ACHN (cell line): Measurements from ENCODE around the gene SLC6A19.

ENCODE experiments used
- DNase-seq: peaks from one replicate; pipeline ENCODE4 v3.0.0-alpha.2; 2015
- in situ Hi-C: cut with HindIII; loops from 2 replicates; pipeline ENCODE4 v1.10.0; 2017; ENCODE audit warnings: low sequenced_read_pairs, low pct_ligation_motif_present, low pct_unique_long_range_greater_than_20kb

Gene SLC6A19

DNA sequence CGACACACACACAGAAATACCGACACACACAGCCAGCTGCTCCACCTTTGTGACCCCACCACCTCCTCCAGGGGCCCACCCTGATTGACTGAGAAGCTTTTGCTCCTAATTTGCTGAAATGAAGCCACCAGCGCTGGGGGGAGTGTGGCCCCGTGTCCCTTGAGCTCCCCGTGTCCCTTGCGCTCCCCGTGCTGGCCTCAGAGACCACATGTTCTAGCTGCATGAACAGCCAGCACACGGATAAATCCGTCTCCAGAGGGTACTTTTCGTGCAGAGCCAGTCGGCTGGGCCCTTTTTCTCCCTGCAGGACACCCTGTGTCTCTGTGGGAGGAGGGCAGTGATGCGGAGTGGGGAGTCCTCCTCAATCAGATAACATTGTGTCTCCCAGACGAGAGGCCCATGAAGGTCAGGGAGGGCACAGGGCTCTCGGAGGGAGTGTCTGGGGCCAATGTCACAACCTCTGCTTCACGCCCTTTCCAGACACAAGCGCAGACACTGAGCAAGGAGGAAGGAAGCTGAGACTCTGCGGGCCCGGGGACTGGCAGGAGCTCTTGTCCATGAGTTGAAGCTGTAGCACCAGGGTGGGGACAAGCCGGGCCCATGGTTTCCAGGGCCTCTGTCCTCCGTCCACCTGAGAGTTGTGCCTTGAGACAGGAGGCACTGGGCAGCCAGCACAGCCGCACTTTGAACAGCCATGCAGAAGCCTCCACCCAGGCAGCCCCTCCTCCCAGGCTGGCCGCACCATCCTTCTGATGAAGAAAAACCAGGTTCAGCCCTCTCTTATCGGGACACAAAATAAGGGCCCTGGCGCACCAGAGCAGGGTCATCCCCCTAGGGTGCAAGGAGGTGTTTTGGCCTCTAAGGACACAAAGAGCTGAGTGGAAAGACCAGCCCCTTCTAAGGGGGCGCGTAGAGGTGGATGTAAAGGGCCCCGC, 36.4 kb upstream of the SLC6A19 start:
- no peak for DNase-seq
- in situ Hi-C loops, result no loop called here

DNA sequence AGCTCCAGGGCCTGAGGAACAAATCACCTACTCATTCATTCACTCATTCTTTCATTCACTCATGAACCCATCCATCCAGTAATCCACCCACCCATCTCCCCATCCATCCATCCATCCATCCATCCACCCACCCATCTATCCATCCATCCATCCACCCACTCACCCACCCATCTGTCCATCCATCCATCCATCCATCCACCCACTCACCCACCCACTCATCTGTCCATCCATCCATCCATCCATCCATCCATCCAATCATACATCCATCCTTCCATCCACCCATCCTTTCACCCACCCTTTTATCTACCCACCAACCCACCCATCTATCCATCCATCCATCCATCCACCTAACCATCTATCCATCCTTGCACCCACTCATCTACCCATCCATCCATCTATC, 35.5 kb upstream of the SLC6A19 start:
- in situ Hi-C loops, result no loop called here
- no peak for DNase-seq

DNA sequence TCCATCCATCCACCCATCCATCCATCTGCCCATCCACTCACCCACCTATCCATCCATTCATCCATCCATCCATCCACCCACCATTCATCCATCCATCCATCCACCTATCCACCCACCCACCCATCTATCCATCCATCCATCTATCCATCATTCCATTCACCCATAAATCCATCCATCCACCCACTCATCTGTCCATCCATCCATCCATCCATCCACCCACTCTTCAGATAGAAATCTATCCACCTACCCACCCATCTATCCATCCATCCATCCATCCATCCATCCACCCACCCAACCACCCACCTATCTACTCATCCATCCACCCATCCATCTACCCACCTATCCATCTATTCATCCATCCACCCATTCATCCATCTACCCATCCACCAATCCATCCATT, 35.0 kb upstream of the SLC6A19 start:
- DNase-seq, result no peak
- in situ Hi-C loops, result no loop called here

DNA sequence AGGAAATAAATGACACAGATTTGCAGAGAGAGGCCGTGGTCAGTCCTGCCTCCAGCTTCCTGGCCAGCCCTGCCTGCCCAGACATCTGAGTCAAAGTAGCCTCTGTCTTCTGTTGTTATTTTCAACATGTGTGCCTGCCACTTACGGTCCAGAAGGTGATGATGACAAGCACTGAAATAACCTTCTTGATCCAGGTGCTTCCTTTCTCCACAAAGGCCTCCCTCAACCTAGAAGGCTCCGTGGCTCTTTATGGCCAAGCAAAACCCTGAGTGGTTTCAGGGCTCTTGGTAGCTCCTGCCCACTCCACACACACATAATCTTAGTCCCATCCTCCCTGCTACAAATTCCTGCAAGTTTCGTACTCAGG, 34.1 kb upstream of the SLC6A19 start:
- no peak for DNase-seq
- in situ Hi-C loops, result no loop called here

DNA sequence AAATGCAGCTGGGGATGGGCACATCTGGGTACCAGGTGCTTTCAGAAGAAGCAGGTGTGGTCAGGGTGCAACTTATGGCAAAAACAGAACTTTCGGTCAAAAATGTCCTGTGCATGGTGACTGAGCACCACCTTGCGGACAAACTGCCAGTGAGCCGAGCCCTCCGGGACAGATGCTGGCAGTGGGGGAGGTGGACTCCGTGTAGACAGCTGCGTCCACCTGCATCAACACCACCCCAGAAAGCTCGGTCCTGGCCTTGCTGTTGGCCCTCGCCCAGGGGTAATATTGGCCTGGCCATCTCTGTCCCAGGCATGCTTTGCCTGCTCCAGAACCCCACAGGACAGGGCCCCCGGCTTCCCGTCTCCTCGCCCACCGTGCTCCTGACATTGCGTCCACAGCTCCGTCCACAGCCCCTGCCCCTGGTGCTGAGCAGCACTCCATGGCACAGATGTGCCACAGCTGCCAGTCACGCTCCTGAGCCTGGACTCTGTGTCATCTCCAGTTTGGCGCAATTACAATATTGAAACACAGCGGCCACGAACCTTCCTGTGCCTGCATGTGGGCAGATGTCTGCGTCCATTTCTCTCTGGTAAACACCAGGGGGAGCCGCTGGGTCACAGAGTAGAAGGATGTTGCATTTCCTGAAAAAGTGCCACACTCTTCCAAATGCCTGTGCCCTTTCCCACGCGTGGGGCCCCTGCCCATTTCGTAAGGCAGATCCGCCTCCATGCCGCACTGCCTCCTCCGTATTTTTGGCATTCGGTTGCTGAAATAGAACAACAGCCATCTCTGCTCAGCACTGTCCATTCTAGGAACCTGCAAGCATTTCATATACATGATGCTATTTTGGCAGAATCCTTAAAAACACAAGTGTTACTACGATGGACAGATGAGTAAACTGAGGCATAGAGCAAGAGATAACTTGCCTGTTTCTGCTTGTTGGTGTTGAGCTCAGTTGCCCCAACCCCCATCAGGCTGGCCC, 33.4 kb upstream of the SLC6A19 start:
- in situ Hi-C loops, result no loop called here
- peak; percentile 57 for DNase-seq

DNA sequence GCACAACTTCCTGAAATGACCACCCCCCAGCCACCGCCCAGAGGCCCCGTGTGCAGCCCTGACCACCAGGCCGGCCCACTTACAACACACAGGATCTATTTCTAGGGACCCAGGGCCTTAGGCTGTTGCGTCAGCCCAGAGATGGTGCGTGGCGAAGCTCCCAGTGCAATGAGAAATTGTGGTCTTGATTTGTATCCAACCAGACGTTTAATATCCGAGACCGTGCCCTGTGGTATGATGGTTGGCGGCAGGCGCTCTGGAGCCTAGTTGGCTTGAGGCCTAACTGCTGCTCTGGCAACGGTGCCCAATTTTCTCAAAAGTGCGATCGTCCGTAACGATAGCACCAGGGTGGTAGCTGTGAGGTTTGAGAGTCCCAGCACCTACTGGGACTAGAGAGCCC, 32.6 kb upstream of the SLC6A19 start:
- no peak for DNase-seq
- in situ Hi-C loops, result no loop called here

DNA sequence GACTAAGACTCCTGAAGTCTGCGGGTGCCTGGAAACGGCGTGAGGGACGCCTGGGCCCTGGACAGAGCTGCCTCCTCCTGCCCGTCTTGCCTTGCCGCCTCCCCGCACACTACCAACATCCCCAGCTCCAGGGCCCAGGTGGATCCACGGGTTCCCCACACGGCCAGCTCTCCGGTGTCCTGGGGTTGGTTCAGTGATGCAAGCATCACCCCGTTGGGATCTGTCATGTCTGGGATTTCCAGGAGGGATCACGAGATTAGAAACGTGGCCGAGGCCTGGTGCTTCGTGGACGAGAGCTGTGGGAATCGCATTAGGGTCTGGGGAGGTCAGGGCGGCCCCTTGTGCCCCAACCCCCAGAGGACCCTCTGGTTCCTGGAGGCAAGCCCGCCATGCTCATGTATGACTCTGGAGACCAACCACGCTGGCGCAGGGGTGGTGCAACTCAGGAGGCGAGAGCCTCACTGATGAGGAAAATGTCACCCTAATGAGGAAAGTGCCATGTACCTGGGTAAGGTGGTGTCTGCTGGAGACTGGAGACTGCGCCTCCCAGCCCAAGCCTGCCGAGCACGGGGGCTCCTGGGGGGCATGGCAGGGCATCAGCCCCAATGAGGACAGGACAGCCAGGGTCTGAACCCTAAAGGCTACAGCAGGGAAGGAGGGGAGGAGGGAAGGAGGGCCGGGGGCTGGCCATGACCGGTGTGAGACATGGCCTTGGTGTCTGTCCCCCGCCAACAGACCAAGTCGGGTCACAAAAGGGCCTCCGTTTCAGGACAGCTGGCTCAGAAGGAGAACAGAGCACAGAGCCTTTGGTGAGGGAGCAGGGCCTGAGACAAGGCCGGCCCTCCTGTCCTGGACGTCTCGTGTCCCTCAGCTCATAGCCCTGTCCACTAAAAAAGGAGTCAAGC, 31.9 kb upstream of the SLC6A19 start:
- no peak for DNase-seq
- in situ Hi-C loops, result no loop called here

DNA sequence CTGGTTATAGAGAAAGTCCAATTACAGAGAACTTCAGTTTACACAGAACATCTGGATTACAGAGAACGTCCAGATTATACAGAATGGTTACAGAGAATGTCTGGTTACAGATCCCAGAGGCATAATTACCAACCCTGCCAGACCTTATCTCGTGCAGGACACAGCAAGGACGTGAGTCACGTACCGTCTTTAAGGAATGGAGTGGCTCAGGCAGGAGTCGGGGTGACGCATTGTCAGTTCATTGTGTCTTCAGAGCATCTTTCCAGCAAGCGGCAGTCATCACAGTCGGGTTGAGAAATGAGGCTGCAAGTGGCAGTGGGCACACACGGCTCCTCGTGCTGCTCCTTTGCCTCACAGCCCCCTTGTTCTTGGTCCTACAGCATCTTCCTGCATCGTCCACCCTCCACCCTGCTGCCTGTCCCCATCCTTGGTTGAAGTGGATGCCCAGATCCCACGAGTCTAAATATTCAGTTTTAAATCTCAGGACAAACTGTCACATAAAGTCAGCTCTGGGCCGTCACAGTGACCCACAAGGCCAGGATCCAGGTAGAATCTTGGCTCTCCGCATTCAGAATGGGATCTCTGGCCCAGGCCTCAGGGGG, 30.0 kb upstream of the SLC6A19 start:
- in situ Hi-C loops, result no loop called here

DNA sequence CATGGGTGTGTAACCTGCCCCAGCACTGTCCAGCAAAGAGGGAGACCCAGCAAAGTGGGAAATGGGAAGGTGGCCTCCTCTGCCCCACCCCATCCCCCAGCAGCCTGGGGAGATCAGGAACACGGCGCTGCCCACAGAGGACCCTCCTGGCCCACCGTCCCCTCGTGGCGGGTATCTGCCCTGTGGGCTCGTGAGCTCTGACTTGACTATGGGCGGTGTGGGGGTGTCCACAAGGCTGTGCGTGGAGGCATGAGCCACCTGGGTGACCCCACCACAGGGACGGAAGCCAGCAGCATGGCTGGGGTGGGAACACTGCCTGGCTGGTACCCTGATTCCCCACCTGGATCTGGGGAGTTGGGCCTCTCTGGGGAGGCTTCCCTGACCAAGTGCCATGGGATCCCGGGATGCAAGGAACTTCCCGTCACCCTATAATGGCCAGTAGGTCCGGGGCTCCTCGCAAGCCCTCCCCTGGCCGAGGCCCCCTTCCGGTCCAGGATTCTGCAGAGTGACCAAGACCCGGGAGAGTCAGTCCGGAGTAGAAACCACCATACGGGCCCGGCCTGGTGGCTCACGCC, 29.3 kb upstream of the SLC6A19 start:
- no peak for DNase-seq
- in situ Hi-C loops, result no loop called here

More for the DNA sequence above, 30.0 kb upstream of the SLC6A19 start:
- no peak for DNase-seq

DNA sequence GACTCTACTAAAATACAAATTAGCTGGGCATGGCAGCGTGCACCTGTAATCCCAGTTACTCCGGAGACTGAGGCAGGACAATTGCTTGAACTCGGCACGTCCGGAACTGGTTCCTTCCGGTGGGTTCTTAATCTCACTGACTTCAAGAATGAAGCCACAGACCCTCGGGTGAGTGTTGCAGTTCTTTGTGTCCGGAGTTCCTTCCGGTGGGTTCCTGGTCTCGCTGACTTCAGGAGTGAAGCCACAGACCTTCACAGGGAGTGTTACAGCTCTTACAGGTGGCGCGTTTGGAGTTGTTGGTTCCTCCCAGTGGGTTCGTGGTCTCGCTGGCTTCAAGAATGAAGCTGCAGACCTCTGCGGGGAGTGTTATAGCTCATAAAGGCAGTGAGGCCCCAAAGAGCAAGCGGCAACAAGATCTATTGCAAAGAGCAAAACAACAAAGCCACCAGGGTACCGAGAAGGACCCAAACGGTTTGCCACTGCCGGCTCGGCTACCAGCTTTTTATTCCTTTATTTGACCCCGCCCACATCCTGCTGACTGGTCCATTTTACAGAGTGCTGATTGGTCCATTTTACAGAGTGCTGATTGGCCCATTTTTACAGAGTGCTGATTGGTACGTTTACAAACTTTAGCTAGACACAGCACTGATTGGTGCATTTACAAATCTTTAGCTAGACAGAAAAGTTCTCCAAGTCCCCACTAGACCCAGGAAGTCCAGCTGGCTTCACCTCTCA, 28.6 kb upstream of the SLC6A19 start:
- in situ Hi-C loops, result no loop called here
- DNase-seq, result no peak

DNA sequence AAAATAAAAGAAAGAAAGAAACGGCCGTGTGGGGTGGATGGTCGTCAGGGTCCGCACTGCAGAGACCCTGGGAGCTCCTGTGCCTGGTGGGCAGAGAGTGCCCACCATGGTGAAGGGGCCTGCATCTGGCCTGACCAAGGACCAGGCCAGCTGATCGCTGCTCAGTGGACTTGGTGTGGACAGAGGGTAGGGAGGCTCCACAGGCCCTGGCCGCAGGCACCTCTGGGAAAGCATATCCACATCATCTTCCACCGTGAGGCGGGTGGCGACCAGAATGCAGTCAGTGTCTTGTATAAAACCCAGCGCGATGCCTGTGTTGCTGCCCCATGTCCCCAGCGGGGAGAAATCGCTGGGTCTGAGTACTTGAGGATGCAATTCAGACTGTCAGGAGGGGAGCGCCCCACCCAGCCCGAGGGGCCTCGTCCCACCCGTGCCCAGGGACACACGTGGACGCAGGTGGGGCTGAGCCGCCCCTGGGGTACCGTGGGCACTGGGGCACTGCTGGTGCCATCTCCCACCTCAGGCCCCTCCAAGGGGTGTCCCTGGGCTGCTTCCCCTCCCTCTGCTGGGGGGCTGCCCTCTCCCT, 27.8 kb upstream of the SLC6A19 start:
- in situ Hi-C loops, result no loop called here
- no peak for DNase-seq

DNA sequence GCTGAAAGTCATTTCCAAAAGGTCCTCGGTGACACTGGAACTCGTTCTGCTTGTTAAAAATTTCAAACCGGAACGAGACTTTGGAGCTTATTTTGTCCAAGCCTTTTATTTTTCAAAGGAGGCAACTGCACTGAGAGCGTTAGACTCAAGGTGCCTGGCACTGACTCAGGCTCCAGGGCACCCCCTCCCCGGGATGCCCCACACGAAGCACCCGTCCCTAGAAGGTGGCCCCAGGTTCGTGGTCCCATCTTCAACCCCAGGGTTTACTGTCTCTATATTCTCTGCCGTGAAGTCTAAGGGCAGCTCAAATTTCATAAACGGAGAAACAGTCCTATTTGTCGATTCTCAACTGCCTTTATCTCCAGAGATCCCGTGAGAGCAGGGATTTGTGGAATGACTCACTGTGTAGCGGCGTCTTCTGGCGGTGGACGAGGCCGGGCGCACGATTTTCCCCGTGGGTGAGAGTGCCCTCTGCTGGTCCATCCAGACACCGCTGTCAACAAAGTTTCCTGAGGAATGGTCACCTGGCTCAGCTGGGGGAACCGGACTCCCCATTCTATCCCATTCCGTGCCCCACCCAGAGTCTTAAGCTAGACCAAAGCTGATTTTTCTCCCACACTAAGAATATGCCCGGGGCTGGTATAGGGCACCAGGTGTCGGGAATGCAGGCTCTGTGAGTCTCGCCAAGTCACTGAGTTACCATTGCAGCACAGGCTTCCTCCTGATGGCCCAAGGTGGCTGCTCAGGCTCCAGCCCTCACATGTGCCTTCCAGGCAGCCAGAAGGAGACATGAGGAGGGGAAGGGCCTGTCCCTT, 27.1 kb upstream of the SLC6A19 start:
- in situ Hi-C loops, result no loop called here

DNA sequence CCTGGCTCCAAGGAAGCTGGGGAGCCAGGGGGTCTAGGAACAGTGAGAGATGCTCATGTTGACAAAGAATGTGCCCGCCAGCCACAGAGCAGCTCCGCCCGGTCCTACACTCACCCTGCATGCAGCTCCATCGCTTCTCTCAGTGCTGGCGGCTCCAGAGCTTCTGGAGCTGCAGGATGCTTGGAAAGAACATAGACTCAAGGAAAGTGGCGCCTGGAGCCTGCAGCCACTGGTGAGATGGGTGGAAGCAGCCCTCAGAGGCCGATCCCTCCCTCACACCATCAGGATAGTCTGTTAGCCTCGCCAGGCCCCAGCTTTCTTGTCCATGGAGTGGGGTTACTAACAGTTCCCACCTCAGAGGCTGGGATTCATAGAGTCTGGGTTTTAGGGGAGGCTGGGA, 26.4 kb upstream of the SLC6A19 start:
- DNase-seq, result no peak
- in situ Hi-C loops, result no loop called here

More for the DNA sequence above, 27.1 kb upstream of the SLC6A19 start:
- DNase-seq, result peak; percentile 84

DNA sequence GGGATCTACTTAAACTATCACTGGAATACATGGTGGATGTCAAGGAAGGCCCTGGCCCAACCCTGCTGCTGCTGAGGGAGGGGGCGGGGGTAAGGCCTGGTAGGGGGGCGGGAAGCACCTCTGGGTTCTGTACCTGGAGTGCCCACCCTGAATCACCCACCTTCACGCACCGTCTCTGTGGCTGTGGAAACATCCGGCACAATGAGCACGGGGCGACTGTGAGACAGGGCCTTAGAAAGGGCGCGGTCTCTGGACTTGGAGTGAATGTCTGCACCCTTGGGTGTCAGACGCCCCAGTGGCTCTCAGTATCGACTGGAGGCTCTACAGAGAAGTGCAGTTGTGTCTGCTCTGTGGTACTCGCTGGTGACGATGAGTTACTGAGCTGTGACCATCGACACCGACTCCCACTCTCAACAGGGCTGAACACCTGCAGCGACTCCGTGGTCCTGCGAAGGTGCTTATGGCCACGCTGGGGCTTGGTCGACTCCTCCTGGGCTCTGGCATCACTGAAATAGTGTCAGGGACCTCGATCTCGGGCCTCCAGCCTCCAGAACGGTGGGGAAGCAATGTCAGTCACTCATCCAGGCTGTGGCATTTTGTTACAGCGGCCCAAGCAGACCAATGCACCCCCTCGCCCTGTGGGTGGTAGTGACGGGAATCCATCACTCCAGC, 25.5 kb upstream of the SLC6A19 start:
- DNase-seq, result no peak
- in situ Hi-C loops, result no loop called here

DNA sequence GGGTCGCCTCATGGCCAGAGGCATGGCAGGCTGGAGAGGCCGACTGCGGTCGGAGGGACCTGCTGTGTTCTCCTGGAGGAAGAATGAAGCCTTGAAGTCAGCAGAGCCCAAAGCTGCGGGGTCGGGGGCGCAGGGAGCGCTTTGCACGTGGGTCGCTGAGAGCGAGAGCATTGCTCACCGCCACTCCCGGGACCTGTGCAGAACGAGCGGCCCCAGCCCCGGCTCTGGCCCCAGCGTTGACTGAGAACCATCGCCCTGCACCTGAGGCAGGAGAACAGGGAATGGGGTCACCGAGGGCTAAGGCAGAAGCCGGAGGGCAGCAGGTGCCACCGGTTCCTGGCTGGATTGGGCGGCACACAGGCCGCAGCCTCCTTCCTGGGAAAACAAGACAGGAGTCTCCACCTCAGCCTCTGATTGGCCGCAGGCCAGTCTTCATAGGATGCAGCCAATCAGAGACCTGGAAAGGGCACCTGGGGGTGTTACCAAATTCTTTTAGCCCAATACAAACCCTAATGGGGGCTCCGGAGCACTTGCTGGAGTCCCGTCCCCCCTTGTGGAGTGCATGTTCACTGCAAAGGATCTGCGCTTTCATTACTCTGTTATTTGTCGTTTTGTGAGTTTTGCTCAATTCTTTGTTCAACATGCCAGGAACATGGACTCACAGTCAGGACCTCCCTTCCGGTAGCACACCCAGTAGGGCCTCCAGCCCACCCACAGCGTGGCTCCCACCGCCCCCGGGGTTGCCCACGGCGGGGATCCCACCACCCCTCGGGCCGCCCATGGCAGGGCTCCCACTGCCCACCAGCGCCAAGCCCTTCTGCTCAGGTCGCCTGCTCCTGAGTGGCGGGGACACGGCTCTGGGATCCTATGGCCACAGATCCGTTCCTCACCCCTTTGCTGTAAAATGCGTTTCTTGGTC, 24.7 kb upstream of the SLC6A19 start:
- DNase-seq, result no peak
- in situ Hi-C loops, result no loop called here
